WTC11 (cell line): Measurements from ENCODE around the gene EPB41. TPM values are rescaled to one million over a fixed set of nuclear protein-coding genes. Genes with fewer than 3 reads are reported as not detected.

Experiments
- ATAC-seq: fragments of 200-7000 bp; cut with Tn5 transposase; 2 replicates; pipeline ENCODE4 v1.10.0; 2021; ENCODE audit warnings: mild to moderate bottlenecking, moderate library complexity
- CTCF ChIA-PET: fragments of 300-600 bp; sonication (Branson Sonifier 250); formaldehyde crosslinking; loops from one replicate; lab custom pipeline; 2021; ENCODE audit warnings: antibody characterized with exemption; lab: Charles Lee
- POLR2A ChIA-PET: fragments of 350-600 bp; sonication (Branson Sonifier 250); formaldehyde crosslinking; loops from one replicate; lab custom pipeline; 2021; ENCODE audit warnings: antibody characterized with exemption; lab: Charles Lee
- DNase-seq: peaks from one replicate; pipeline ENCODE4 v3.0.0; 2021; ENCODE audit warnings: low spot score
- H3K27ac Mint-ChIP-seq: 2 replicates; pipeline ENCODE4 v1.8.0; 2021; ENCODE audit warnings: mixed read lengths
- H3K27me3 Mint-ChIP-seq: 2 replicates; pipeline ENCODE4 v1.8.0; 2021; ENCODE audit warnings: low read depth, mild to moderate bottlenecking, moderate library complexity, mixed read lengths
- H3K36me3 Mint-ChIP-seq: 2 replicates; pipeline ENCODE4 v1.8.0; 2021; ENCODE audit warnings: mixed read lengths
- H3K4me1 Mint-ChIP-seq: 2 replicates; pipeline ENCODE4 v1.8.0; 2022; ENCODE audit warnings: mixed read lengths
- H3K4me3 Mint-ChIP-seq: 2 replicates; pipeline ENCODE4 v1.8.0; 2021; ENCODE audit warnings: mild to moderate bottlenecking, moderate library complexity, mixed read lengths
- H3K9me3 Mint-ChIP-seq: 2 replicates; pipeline ENCODE4 v1.8.0; 2021; ENCODE audit warnings: mixed read lengths
- EMX1 ChIP-seq: fragments of 250-450 bp; sonication (Bioruptor Pico); IDR thresholded peaks from 2 replicates; pipeline ENCODE4 v1.8.0; 2021; ENCODE audit warnings: mild to moderate bottlenecking
- ESRRA ChIP-seq: sonication (generic); formaldehyde crosslinking; IDR thresholded peaks from 2 replicates; pipeline ENCODE4 v1.8.1; 2022; ENCODE audit warnings: mild to moderate bottlenecking, missing genetic modification reagents, borderline replicate concordance
- FOXK1 ChIP-seq: sonication (generic); formaldehyde crosslinking; IDR thresholded peaks from 2 replicates; pipeline ENCODE4 v1.8.0; 2022; ENCODE audit warnings: mild to moderate bottlenecking, moderate library complexity, missing genetic modification reagents
- HMGA2 ChIP-seq: fragments of 250-450 bp; sonication (Bioruptor Pico); IDR thresholded peaks from 2 replicates; pipeline ENCODE4 v1.4.0; 2021; ENCODE audit warnings: mild to moderate bottlenecking, moderate library complexity
- IRF2 ChIP-seq: sonication (generic); formaldehyde crosslinking; IDR thresholded peaks from 2 replicates; pipeline ENCODE4 v1.8.0; 2022; ENCODE audit warnings: low read depth, missing genetic modification reagents, borderline replicate concordance
- JAZF1 ChIP-seq: fragments of 250-450 bp; sonication (Bioruptor Pico); IDR thresholded peaks from 2 replicates; pipeline ENCODE4 v1.9.0; 2021; ENCODE audit warnings: moderate library complexity, mild to moderate bottlenecking, inconsistent platforms
- NFE2L1 ChIP-seq: sonication (generic); formaldehyde crosslinking; IDR thresholded peaks from 2 replicates; pipeline ENCODE4 v1.8.1; 2023; ENCODE audit warnings: missing genetic modification reagents
- NR2C2 ChIP-seq: sonication (generic); formaldehyde crosslinking; IDR thresholded peaks from 2 replicates; pipeline ENCODE4 v1.8.0; 2022; ENCODE audit warnings: mild to moderate bottlenecking, missing genetic modification reagents
- SOX15 ChIP-seq: fragments of 250-450 bp; sonication (Bioruptor Pico); IDR thresholded peaks from 2 replicates; pipeline ENCODE4 v1.9.0; 2021; ENCODE audit warnings: mild to moderate bottlenecking
- ZNF232 ChIP-seq: sonication (generic); formaldehyde crosslinking; IDR thresholded peaks from 2 replicates; pipeline ENCODE4 v1.8.0; 2022; ENCODE audit warnings: mild to moderate bottlenecking, missing genetic modification reagents
- total RNA-seq: library from RNA; stranded (reverse); gene quantifications from 3 replicates; pipeline ENCODE4 v1.2.3, GENCODE V29; 2021
- TF ChIP-seq, protein P1 (sequence below): sonication (generic); formaldehyde crosslinking; IDR thresholded peaks from 2 replicates; pipeline ENCODE4 v1.8.0; 2022; ENCODE audit warnings: mild to moderate bottlenecking, missing genetic modification reagents
- TF ChIP-seq, protein P2 (sequence below): sonication (generic); formaldehyde crosslinking; IDR thresholded peaks from 2 replicates; pipeline ENCODE4 v1.8.1; 2023; ENCODE audit warnings: mild to moderate bottlenecking, missing genetic modification reagents
- TF ChIP-seq, protein P3 (sequence below): sonication (generic); formaldehyde crosslinking; IDR thresholded peaks from 2 replicates; pipeline ENCODE4 v1.8.1; 2022; ENCODE audit warnings: low read depth, missing genetic modification reagents, borderline replicate concordance
- TF ChIP-seq, protein P4 (sequence below): fragments of 250-450 bp; sonication (Bioruptor Pico); IDR thresholded peaks from 2 replicates; pipeline ENCODE4 v1.9.0; 2021; ENCODE audit warnings: moderate library complexity, mild to moderate bottlenecking, inconsistent platforms, borderline replicate concordance
- TF ChIP-seq, protein P5 (sequence below): sonication (generic); formaldehyde crosslinking; IDR thresholded peaks from 2 replicates; pipeline ENCODE4 v1.8.0; 2022; ENCODE audit warnings: mild to moderate bottlenecking, missing genetic modification reagents
- TF ChIP-seq, protein P6 (sequence below): sonication (generic); formaldehyde crosslinking; IDR thresholded peaks from 2 replicates; pipeline ENCODE4 v1.8.1; 2023; ENCODE audit warnings: mild to moderate bottlenecking, missing genetic modification reagents, borderline replicate concordance
- TF ChIP-seq, protein P7 (sequence below): sonication (generic); formaldehyde crosslinking; IDR thresholded peaks from 2 replicates; pipeline ENCODE4 v1.8.1; 2023; ENCODE audit warnings: mild to moderate bottlenecking, missing genetic modification reagents, moderate library complexity

Gene EPB41
- total RNA-seq, 1 experiment from 2014 or later: 85.0 TPM

DNA sequence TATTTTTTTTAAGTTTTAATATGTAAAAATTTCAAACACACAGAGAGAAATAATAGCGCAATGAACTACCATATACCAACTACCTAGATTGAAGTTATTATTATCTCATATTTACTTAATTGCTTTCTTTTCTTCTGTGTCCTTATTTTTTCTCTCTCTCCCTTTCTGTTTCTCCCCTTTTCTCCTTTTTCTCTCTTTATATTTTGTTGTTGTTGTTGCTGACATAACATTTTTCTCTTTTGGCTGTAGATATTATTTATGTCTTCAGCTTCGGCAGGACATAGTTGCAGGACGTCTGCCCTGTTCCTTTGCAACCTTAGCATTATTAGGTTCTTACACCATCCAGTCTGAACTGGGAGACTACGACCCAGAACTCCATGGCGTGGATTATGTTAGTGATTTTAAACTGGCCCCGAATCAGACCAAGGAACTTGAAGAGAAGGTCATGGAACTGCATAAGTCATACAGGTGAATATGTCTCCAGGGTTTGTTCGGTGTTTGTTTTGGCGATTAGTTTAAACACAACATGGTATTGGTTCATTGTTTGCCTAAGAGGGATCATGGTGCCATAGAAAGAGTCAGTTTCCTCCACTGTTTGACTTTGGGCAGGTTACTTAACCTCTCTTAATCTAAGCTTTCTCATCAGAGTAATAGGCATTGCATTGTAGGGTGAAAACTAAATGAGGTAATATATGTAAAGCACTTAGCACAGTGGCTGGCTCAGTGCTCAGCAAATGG lies 103.8 kb downstream of the EPB41 start:
- no peak for ATAC-seq
- H3K27ac Mint-ChIP-seq: no peak overlapping the region; the same call in 1 of the 2 replicates
- no peak overlapping the region for H3K4me3 Mint-ChIP-seq
- TF ChIP-seq, protein P1, sequence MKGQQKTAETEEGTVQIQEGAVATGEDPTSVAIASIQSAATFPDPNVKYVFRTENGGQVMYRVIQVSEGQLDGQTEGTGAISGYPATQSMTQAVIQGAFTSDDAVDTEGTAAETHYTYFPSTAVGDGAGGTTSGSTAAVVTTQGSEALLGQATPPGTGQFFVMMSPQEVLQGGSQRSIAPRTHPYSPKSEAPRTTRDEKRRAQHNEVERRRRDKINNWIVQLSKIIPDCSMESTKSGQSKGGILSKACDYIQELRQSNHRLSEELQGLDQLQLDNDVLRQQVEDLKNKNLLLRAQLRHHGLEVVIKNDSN (CRISPR knock-in tag): no peak
- TF ChIP-seq, protein P2, sequence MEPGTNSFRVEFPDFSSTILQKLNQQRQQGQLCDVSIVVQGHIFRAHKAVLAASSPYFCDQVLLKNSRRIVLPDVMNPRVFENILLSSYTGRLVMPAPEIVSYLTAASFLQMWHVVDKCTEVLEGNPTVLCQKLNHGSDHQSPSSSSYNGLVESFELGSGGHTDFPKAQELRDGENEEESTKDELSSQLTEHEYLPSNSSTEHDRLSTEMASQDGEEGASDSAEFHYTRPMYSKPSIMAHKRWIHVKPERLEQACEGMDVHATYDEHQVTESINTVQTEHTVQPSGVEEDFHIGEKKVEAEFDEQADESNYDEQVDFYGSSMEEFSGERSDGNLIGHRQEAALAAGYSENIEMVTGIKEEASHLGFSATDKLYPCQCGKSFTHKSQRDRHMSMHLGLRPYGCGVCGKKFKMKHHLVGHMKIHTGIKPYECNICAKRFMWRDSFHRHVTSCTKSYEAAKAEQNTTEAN: no peak
- no peak for TF ChIP-seq ZNF232 (CRISPR knock-in tag)
- no peak for TF ChIP-seq JAZF1 (CRISPR knock-in tag)
- TF ChIP-seq, protein P3, sequence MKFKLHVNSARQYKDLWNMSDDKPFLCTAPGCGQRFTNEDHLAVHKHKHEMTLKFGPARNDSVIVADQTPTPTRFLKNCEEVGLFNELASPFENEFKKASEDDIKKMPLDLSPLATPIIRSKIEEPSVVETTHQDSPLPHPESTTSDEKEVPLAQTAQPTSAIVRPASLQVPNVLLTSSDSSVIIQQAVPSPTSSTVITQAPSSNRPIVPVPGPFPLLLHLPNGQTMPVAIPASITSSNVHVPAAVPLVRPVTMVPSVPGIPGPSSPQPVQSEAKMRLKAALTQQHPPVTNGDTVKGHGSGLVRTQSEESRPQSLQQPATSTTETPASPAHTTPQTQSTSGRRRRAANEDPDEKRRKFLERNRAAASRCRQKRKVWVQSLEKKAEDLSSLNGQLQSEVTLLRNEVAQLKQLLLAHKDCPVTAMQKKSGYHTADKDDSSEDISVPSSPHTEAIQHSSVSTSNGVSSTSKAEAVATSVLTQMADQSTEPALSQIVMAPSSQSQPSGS (CRISPR knock-in tag): no peak
- TF ChIP-seq, protein P4, sequence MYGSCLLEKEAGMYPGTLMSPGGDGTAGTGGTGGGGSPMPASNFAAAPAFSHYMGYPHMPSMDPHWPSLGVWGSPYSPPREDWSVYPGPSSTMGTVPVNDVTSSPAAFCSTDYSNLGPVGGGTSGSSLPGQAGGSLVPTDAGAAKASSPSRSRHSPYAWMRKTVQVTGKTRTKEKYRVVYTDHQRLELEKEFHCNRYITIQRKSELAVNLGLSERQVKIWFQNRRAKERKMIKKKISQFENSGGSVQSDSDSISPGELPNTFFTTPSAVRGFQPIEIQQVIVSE (CRISPR knock-in tag): no peak
- no peak for TF ChIP-seq HMGA2
- TF ChIP-seq, protein P5, sequence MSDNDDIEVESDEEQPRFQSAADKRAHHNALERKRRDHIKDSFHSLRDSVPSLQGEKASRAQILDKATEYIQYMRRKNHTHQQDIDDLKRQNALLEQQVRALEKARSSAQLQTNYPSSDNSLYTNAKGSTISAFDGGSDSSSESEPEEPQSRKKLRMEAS (CRISPR knock-in tag): no peak
- TF ChIP-seq IRF2 (CRISPR knock-in tag): no peak
- TF ChIP-seq NR2C2: no peak
- no peak for TF ChIP-seq EMX1
- TF ChIP-seq, protein P6, sequence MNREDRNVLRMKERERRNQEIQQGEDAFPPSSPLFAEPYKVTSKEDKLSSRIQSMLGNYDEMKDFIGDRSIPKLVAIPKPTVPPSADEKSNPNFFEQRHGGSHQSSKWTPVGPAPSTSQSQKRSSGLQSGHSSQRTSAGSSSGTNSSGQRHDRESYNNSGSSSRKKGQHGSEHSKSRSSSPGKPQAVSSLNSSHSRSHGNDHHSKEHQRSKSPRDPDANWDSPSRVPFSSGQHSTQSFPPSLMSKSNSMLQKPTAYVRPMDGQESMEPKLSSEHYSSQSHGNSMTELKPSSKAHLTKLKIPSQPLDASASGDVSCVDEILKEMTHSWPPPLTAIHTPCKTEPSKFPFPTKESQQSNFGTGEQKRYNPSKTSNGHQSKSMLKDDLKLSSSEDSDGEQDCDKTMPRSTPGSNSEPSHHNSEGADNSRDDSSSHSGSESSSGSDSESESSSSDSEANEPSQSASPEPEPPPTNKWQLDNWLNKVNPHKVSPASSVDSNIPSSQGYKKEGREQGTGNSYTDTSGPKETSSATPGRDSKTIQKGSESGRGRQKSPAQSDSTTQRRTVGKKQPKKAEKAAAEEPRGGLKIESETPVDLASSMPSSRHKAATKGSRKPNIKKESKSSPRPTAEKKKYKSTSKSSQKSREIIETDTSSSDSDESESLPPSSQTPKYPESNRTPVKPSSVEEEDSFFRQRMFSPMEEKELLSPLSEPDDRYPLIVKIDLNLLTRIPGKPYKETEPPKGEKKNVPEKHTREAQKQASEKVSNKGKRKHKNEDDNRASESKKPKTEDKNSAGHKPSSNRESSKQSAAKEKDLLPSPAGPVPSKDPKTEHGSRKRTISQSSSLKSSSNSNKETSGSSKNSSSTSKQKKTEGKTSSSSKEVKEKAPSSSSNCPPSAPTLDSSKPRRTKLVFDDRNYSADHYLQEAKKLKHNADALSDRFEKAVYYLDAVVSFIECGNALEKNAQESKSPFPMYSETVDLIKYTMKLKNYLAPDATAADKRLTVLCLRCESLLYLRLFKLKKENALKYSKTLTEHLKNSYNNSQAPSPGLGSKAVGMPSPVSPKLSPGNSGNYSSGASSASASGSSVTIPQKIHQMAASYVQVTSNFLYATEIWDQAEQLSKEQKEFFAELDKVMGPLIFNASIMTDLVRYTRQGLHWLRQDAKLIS (CRISPR knock-in tag): no peak
- TF ChIP-seq, all 79 proteins: peak for 0
- Mint-ChIP-seq H3K27me3 (no peaks in the 10 kb centered on the region), H3K4me1 (no peaks in the 10 kb centered on the region), H3K36me3 (no peaks in the 10 kb centered on the region), H3K9me3 (no peaks in the 10 kb centered on the region)
- no peak for DNase-seq
- ChIA-PET CTCF (interaction anchor here (1.3 kb wide), 1 partner anchor 136 kb away, joined by 5 read pairs; no protein-coding TSS in a partner anchor), POLR2A (no interaction called here)

DNA sequence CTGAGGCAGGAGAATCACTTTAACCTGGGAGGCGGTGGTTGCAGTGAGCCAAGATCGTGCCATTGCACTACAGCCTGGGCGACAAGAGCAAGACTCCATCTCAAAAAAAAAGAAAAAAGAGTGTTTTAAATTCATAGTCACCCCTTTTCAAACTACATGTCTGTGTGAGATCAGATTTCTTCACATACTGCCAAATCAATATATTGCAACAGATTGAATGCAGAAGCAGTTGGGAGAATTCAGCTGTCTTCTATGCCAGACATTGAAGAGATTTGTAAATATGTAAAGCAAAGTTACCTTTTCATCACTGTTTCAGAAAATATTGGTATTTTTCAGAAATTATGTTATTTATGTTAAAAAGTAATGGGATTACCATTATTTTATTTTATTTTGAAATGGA lies 108.3 kb downstream of the EPB41 start:
- DNase-seq (no peak), ATAC-seq (no peak)
- H3K4me1 Mint-ChIP-seq: no peaks in the 10 kb centered on the region
- CTCF ChIA-PET: no interaction called here
- H3K27me3 Mint-ChIP-seq: no peaks in the 10 kb centered on the region
- no peak overlapping the region for H3K27ac Mint-ChIP-seq
- POLR2A ChIA-PET: no interaction called here
- TF ChIP-seq SOX15 (CRISPR knock-in tag): no peak
- TF ChIP-seq FOXK1 (CRISPR knock-in tag): no peak
- no peak for TF ChIP-seq NFE2L1 (CRISPR knock-in tag)
- TF ChIP-seq, protein P7, sequence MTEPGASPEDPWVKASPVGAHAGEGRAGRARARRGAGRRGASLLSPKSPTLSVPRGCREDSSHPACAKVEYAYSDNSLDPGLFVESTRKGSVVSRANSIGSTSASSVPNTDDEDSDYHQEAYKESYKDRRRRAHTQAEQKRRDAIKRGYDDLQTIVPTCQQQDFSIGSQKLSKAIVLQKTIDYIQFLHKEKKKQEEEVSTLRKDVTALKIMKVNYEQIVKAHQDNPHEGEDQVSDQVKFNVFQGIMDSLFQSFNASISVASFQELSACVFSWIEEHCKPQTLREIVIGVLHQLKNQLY (CRISPR knock-in tag): no peak
- no peak for TF ChIP-seq ESRRA
- no peaks in the 10 kb centered on the region for H3K36me3 Mint-ChIP-seq
- H3K4me3 Mint-ChIP-seq: no peak overlapping the region
- no peaks in the 10 kb centered on the region for H3K9me3 Mint-ChIP-seq
